Measurements from ENCODE around the gene VKORC1.
"Not testable (repeated sequence)": the region's sequence is repeated elsewhere in the genome, so short reads cannot be mapped to it uniquely, and the experiment has no call there.

The VKORC1 gene

DNA sequence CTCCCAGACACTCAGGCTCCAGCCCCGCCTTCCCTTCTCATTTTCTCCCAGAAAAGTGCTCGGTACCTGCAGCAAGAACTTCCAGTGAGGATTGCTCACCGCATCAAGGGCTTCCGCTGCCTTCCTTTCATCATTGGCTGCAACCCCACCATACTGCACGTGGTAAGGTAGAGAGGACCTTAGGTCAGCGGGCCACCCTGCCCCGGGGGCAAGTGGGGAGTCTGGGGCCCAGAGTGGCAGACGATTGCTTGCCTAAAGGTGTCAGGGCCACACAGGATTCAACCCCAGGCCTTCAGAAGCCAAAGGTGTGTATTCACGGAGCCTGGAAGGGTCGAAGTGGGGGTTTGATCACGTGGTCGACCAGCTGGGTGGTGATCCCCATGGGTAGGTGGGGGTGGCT, 15.0 kb upstream of the VKORC1 start:
- intact Hi-C loops (cut with DNase I), result no loop called here
- no peak for DNase-seq

DNA sequence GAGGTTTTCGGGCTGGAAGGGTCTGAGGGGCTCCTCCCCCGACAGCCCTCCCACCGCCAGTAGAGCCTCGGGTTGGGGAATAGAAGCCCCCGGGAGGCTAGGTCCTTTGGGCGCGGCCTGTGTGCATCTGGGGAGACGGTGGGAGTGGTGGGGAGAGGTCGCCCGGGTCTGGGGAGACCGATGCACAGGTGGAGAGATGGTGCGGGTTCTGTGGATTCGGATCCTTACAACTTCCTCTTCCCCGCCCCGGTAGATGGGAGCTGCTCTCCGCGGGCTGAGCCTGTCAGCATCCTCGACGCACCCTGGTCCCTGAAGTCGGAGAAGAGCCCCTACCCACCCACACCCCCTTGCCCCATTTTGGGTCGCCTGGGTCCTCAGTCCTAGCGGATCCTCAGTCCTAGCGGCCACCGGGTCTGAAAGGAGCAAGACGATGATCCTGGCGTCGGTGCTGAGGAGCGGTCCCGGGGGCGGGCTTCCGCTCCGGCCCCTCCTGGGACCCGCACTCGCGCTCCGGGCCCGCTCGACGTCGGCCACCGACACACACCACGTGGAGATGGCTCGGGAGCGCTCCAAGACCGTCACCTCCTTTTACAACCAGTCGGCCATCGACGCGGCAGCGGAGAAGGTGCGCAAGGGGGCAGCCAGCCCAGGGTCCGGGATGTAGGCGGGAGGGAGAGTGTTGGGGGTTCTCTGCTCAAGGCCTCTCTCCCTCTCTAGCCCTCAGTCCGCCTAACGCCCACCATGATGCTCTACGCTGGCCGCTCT, 14.4 kb upstream of the VKORC1 start:
- intact Hi-C loops (cut with DNase I), result no loop called here
- DNase-seq, result no peak

DNA sequence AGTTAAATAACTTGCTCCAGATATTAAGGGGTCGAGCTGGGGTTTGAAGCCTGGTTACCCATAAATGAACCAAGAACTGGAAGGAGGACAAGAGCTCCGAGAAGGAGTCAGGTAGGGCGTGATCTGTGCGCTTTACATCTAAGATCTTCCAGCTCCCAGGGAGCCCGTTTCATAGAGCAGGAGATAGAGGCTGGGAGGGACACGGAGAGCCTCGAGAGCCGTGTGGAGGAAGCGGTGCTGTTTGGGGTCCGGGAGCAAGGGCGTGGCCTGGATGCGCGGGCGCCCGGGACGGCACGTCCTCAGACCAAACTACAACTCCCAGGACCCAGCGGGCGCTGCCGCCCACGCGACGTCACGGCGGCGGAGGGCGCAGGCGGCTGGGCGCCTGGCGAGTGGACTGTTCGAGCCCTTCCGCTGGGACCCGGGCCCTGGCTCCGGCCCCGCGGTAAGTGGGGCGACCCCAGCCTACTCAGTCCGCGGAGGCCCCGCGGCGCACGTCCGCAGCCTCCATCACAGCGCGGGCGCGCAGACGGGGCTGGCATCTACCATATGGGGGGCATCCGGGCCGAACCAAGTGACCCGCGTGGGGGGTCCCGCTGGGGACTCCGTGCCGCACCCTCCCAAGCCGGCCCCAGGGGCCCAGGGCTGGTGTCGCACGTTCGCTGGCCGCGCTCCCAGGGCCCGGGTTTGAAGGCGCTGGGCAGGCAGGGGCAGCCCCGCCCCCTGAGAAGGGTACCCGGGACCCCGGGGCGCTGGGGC, 13.6 kb upstream of the VKORC1 start, which contains the start of gene BCKDK:
TSS of gene BCKDK (plus strand) at position 352 of the 759 bp plus-strand sequence. CDS start 838 bp downstream, outside the sequence.
- intact Hi-C loops (cut with DNase I), result no loop called here
- DNase-seq, result peak; percentile 45 to 91 (median 84)

DNA sequence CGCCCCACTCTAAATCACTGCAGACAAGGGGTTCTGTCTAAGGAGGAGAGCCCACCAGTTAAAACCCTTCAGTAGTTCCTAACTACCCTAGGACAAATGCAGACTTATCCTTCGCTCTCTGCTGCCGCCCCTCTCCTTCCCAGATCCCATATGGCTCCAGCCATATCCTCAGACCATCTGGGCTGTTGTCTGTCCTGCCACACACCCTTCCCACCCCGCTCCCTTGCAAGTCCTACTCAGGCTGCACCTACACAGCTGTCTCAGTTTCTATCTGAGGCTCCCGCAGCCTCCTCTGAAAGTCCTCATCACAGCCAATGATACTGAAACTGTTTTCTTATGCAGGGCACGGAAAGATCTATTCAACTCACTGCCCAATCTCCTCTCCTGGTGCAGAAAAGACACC, 12.9 kb upstream of the VKORC1 start:
- no peak for DNase-seq
- intact Hi-C loops (cut with DNase I), result no loop called here

DNA sequence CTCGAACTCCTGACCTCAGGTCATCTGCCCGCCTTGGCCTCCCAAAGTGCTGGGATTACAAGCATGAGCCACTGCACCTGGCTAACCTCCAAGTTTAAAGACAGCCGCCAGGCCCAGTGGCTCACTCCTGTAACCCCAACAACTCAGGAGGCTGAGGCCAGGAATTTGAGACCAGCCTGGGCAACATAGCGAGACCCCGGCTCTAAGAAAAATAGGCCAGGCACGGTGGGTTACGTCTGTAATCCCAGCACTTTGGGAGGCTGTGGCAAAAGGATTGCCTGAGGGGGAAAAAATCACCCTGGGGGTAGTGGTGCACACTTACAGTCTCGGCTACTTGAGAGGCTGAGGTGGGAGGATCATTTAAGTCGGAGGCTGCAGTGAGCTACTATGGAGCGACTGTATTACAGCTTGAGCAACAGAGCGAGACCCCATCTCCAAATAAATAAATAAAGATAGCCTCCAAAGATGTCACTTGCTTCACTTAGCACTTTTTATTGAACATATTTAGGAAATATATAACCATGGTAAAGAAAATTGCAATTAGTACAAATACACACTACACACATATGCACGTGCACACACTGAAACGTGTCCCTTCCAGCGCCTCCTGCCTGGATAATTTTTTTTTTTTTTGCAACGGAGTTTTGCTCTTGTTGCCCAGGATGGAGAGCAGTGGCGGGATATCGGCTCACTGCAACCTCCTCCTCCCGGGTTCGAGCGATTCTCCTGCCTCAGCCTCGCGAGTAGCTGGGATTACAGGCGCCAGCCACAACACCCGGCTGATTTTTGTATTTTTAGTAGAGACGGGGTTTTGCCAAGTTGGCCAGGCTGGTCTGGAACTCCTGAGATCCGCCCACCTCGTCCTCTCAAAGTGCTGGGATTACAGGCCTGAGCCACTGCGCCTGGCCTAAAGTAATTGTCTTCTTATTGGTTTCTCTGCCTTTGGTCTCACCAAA, 12.2 kb upstream of the VKORC1 start:
- intact Hi-C loops (cut with DNase I), result no loop called here
- no peak for DNase-seq

DNA sequence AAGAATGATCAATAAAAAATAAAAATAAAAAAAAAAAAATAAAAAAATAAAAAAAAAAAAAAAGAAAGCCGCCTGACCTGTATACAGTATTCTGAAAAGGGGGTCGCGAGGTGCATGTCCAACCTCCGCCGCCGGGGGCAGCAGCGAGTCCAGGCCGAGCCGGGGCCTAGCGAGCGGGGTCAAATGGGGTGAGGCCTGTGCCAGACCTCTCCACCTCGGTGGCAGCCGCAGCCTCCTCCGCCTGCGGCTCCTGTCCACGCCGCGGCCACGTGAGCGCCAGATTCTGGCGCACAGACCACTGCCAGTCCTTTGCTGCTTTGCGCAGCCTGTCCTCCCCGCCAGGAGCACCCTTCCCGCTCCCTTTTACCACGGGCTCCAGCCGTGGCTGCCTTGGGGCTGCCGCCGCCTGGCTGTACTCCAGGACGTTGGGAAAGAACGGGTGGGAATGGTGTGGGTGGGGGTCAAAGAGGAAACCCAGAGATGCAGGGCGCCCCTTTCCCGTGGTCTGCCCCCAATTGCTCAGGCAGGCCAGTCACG, 11.1 kb upstream of the VKORC1 start:
- intact Hi-C loops (cut with DNase I), result no loop called here
- DNase-seq, result peak; percentile 74 to 95 (median 88)

DNA sequence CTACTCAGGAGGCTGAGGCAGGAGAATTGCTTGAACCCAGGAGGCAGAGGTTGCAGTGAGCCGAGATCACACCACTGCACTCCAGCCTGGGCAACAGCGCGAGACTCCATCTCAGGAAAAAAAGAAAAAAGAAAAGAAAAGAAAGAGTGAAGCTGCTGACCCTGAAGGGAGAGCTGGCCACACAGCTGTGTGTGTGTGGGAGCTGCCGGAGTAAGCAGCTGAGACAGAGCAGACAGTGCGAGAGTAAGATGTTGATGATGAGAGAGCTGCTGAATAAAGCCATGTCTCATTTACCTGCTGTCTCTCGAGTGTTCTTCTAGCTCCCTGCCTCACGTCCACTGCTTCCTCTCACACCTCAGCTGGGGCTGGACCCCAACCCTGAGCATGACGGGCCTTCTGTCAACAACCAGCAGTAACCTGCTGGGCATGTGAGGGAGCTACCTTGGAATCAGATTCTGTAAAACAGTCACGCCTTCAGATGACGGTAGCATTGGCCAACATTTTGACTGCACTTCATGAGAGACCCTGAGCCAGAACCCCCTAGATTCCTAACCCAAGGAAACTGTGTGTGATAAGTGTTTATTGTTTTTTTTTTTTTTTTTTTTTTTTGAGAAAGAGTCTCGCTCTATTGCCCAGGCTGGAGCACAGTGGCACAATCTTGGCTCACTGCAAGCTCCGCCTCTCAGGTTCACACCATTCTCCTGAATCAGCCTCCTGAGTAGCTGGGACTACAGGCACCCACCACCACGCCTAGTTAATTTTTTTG, 6.5 kb upstream of the VKORC1 start:
- intact Hi-C loops (cut with DNase I); DNase-seq: not testable (repeated sequence)

DNA sequence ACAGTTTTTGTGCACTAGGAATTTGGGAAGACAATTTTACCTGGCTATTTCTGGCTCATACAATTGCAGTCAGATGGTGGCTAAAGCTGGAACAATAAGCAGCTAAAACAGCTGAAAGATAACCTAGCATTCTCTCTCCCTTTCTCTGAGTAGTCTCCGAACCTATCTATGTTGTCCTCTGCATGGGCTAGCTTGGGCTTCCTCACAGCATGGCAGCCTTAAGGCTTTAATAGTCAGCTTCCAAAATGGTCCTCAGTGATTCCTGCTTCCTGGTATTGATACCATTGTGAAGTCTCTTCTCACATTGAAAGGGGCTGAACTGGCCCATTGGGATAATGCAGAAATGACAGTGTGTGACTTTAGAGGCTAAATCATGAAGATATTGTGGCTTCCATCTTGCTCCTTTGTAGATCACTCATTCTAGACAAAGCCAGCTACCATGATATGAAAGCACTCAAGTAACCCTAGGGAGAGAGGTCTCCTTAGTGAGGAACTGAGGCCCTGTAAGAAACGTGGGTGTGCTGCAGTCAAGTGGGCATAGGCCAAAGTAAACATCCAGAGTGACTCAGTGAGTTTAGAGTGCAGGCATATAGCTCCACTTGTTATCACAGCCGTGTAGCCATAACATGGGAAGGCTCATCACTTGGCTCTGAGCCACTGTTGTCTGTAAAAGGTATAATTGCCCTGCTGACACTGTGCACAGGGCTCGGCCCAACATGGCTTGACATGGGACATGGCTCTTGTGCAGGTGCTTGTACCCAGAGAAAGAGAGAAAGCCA, 5.5 kb upstream of the VKORC1 start:
- no peak for DNase-seq
- intact Hi-C loops (cut with DNase I), result loop anchor here (10.0 kb wide), 1 partner anchor 115 kb away; the partner anchor contains the start of gene HSD3B7

DNA sequence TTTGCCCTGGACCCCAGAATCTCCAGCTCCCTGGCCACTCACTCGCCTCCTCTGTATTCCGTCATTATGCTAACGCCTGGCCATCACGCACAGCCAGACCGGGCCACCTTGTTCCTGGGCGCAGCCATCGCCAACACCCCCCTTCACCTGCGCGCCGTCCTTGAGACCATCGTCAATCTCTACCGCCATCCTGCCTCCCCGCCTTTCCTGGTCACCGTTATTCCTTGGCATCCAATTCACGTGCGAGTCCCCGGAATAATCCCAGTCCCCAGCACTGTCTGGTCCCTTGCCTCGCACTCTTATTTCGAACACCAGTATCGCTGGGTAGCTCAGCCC, 541 bp downstream of the VKORC1 start:
- peak in 4 of 42 donors; percentile 23 to 32 (median 30) for DNase-seq
- intact Hi-C loops (cut with DNase I), result loop anchor here (10.0 kb wide), 1 partner anchor 109 kb away; the partner anchor contains the start of gene HSD3B7

DNA sequence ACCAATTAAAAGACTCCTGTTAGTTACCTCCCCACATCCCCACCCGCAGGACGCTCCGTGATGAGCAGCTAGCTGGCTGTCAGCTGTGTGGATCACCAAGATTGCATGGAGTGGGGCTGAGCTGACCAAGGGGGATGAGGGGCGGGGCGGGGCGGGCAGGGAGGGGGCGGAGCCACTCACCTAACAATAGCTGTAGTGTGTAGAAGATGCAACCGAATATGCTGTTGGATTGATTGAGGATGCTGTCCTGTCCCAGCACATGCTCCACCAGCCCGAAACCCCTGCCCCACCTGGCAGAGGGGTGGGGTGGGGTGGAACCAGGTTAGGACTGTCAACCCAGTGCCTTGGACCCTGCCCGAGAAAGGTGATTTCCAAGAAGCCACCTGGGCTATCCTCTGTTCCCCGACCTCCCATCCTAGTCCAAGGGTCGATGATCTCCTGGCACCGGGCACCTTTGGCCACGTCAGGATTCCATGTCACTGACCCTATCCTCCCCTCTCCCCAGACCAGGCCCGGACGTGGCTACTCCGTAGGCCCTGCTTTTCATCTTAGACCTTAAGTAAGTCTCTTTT, 1.4 kb downstream of the VKORC1 start:
- intact Hi-C loops (cut with DNase I), result loop anchor here (10.0 kb wide), 1 partner anchor 108 kb away; the partner anchor contains the start of gene HSD3B7
- peak in 26 of 42 donors; percentile 29 to 73 (median 52) for DNase-seq

DNA sequence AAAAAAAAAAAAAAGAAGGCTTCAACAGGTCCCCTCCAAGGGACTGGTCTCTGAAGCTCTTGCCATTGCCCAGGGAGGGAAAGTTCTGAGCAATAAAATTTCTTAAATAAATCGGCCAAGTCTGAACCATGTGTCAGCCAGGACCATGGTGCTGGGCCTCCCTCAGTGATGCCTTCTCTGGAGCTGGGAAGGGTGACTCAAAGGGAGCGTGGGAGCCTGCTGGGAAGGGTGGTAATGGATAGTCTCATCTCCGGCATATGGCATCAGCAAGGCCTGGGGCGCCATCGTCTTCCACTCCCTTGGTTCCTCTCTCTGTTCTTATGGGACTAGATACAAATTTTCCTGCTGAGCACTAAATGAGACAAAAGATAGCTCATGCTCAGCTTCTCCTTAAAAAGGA, 2.3 kb downstream of the VKORC1 start:
- intact Hi-C loops (cut with DNase I), result loop anchor here (10.0 kb wide), 1 partner anchor 108 kb away; the partner anchor contains the start of gene HSD3B7
- DNase-seq, result no peak

DNA sequence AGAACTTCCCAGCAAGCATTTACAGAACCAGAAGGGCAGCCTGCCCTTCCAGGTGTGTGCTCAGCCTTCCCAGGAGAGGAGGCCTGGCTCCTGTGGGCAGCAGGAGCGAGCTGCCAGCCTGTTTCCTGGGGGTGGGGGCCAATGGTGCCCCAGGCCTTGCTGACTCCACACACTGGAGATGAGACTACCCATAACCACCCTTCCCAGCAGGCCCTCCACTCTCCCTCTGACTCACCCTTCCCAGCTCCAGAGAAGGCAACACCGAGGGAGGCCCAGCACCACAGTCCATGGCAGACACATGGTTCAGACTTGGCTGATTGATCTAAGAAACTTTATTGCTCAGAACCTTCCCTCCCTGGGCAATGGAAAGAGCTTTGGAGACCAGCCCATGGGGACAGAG, 4.1 kb downstream of the VKORC1 start:
- no peak for DNase-seq
- intact Hi-C loops (cut with DNase I), result loop anchor here (10.0 kb wide), 1 partner anchor 106 kb away; the partner anchor contains the start of gene HSD3B7

DNA sequence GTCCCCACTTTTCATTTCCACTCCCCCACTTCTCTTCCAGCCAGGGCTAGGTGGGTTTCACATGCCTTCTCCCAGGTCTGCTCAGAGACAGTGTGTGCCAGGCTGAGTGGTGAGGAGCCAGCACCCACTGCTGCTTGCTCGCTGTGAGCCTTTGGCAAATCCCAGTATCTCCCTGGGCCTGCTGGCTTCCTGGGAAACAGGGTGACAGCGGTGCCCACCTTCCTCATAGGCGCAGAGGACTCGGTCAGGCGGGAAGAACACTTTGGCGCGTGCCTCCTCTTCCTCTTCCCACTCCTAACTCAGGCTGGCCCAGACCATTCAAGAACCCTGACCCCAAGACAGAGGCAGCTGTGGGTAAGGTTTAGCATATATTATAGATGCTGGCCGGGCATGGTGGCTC, 5.4 kb downstream of the VKORC1 start:
- intact Hi-C loops (cut with DNase I), result no loop called here
- DNase-seq, result no peak

DNA sequence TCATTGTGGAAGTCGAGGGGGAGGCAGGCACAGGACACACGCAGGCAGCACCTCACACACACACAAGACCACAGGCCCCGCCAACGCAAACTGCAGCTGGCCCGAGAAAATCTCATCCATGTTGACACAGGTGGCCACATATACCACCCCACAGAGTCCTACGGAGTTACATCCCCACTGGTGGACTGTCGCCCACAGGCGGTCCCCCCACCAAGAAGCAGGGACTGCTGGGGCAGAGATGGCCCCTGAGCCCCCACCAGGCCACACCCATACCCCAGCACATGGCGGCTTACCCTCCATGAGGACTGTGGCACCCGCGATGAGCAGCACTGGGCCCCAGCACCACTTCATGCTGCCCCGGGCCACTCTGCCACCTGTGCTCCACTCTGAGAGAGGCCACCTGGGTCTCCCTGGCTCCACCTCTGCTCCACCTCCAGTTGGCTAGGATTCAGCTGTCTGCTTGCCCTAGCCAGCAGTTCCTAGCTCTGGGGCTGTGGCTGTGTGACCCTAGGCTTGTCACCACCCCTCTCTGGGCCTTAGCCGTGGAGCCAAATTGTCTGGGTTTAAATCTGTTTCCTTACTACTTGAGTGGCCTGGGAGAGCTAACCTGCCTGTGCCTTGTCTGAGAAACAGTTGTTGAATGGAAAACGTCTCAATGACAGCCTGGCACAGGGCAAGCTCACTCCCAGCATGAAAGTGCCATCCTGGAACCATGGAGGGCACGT, 6.0 kb downstream of the VKORC1 start, which contains the start of gene PRSS53:
TSS of gene PRSS53 (minus strand) at position 485 of the 725 bp plus-strand sequence. CDS start at position 351, 134 bp downstream.
- DNase-seq, result no peak
- intact Hi-C loops (cut with DNase I), result no loop called here

DNA sequence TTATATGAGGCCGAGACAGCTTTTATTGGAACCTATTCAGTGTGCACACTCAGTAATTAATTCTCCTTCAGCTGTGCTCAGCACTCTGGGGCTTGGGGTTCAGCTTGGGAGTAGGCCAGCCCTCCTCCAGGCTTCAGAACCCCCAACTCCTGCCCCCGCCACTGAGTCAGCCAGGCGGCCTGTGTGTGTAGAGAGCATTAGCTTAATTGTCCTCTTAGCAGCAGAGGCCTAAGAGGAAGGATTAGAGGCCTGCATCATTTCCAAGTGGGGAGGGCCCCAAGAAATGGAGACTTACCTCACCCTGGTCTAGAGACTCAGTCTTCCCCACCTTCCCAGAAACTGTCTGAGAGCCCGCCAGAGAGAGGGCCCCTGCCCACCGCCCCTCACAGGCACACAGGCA, 6.6 kb downstream of the VKORC1 start:
- DNase-seq, result peak in 21 of 42 donors; percentile 31 to 80 (median 53)
- intact Hi-C loops (cut with DNase I), result no loop called here

DNA sequence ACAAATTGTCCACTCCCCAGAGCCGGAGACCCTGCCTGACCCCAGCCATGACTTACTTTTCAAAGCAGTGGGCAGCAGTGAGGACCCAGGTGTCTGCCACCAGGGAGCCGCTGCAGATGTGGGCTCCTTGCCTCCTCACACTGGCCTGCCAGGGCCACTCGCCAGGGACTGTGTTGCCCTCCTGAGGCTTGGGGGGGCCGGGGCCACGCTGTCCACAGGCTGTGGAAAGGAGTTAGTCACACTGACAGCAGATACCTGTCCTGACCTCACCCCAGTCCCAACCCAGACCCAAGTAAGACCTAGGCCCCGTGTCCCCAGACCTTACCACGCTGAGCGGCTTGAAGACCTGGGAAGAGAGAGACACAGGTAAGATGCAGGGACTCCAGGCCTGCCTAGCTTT, 7.1 kb downstream of the VKORC1 start:
- DNase-seq, result no peak
- intact Hi-C loops (cut with DNase I), result no loop called here

Data from head of caudate nucleus (tissue), 42 donors.